HG02678 (cell line): Measurements from ENCODE around the gene OR6A2.

Experiments
- ATAC-seq: cut with Tn5 transposase; IDR thresholded peaks from one replicate; pipeline ENCODE4 v1.9.1; 2021; ENCODE audit warnings: mild to moderate bottlenecking, moderate library complexity; ENCODE audit not compliant: unreplicated experiment

Gene OR6A2

GRCh38 chr11:6757373-6757967 lies 42.0 kb downstream of the OR6A2 start:
- peak; percentile 84 for ATAC-seq

- no peak for ATAC-seq
These were observed 43.5 kb downstream of the OR6A2 start for GRCh38 chr11:6755953-6756347.

GRCh38 chr11:6755303-6755952 lies 44.1 kb downstream of the OR6A2 start:
- ATAC-seq, result no peak

- no peak for ATAC-seq
These were observed 52.3 kb downstream of the OR6A2 start for GRCh38 chr11:6747097-6747668.

GRCh38 chr11:6746626-6747025 lies 52.9 kb downstream of the OR6A2 start:
- no peak for ATAC-seq

- ATAC-seq, result peak; percentile 81
These were observed 53.3 kb downstream of the OR6A2 start for GRCh38 chr11:6746086-6746618.

- peak; percentile 54 for ATAC-seq
These were observed 53.9 kb downstream of the OR6A2 start for GRCh38 chr11:6745465-6746015.

GRCh38 chr11:6745018-6745417 lies 54.5 kb downstream of the OR6A2 start:
- no peak for ATAC-seq

- no peak for ATAC-seq
These were observed 57.2 kb downstream of the OR6A2 start for GRCh38 chr11:6742260-6742659.
